Spinal cord (tissue), 10 donors: ENCODE results near the gene FOXP1. TPM values are rescaled to one million over a fixed set of nuclear protein-coding genes. Genes with fewer than 3 reads are reported as not detected.

Experiments
- DNase-seq, 6 donors: peaks; one replicate each; pipeline versions ENCODE4 v3.0.0 to v3.0.0-alpha.2; 2013 to 2015; ENCODE audit warnings: low spot score in 6 of 6, low read depth in 4 of 6
- H3K27ac ChIP-seq: one replicate; pipeline ENCODE4 v1.5.1; 2013; ENCODE audit warnings: low read depth, low read length, control low read depth
- H3K27me3 ChIP-seq: one replicate; pipeline ENCODE4 v1.6.1; 2013; ENCODE audit warnings: low read length; ENCODE audit not compliant: control insufficient read depth, insufficient read depth
- H3K36me3 ChIP-seq: one replicate; pipeline ENCODE4 v1.6.1; 2013; ENCODE audit warnings: low read length; ENCODE audit not compliant: control insufficient read depth, insufficient read depth
- H3K4me1 ChIP-seq: one replicate; pipeline ENCODE4 v1.6.1; 2013; ENCODE audit warnings: low read length; ENCODE audit not compliant: control insufficient read depth, insufficient read depth
- H3K4me3 ChIP-seq: one replicate; pipeline ENCODE4 v1.5.1; 2013; ENCODE audit warnings: low read depth, low read length, control low read depth
- H3K9me3 ChIP-seq: one replicate; pipeline ENCODE4 v1.6.1; 2013; ENCODE audit warnings: low read length; ENCODE audit not compliant: control insufficient read depth, insufficient read depth
- WGBS: methylation state at CpG from one replicate; pipeline ENCODE4 v1.1.5; 2013; ENCODE audit warnings: missing lambda C conversion rate; ENCODE audit not compliant: insufficient coverage; 5-methylcytosine and 5-hydroxymethylcytosine counted together
- long read RNA-seq, 4 donors: transcript quantifications; one replicate each; lab custom pipeline, GENCODE V29; 2026
- polyA plus RNA-seq, 2 donors: library from polyadenylated mRNA; unstranded; fragments of 120-200 nt; gene quantifications; one replicate each; pipeline ENCODE4 v1.2.1, GENCODE V29; 2013; ENCODE audit not compliant: insufficient read length in 2 of 2
- total RNA-seq, 2 donors: library from RNA; depleted of rRNA in 1 of 2; stranded (reverse); fragments of 120-200 nt in 1 of 2; fragments of >200 nt in 1 of 2; gene quantifications; one replicate each; pipeline versions ENCODE4 v1.2.3 to v1.2.4, GENCODE V29; 2013 to 2014
- donor health status: healthy.

FOXP1 gene
- total RNA-seq (100 to 1,000 TPM in 1 of 2 donors, 10 to 100 TPM in 1; 97.4 to 118 TPM), polyA plus RNA-seq (10 to 100 TPM; 27.4 to 34.8 TPM)
- long read RNA-seq, donor 1, partial matches to known transcripts = 0 of 1 reads
- long read RNA-seq, donor 1, other reads (novel, unspliced or antisense) = 0 of 1 reads
- long read RNA-seq, donor 2, partial matches to known transcripts = 0 of 1 reads
- long read RNA-seq, donor 2, other reads (novel, unspliced or antisense) = 0 of 1 reads
- long read RNA-seq, donor 3, partial matches to known transcripts = 0 of 2 reads
- long read RNA-seq, donor 3, other reads (novel, unspliced or antisense) = 0 of 2 reads
- long read RNA-seq, donor 4, partial matches to known transcripts = 0 of 14 reads
- long read RNA-seq, donor 4, other reads (novel, unspliced or antisense) = 0 of 14 reads

DNA sequence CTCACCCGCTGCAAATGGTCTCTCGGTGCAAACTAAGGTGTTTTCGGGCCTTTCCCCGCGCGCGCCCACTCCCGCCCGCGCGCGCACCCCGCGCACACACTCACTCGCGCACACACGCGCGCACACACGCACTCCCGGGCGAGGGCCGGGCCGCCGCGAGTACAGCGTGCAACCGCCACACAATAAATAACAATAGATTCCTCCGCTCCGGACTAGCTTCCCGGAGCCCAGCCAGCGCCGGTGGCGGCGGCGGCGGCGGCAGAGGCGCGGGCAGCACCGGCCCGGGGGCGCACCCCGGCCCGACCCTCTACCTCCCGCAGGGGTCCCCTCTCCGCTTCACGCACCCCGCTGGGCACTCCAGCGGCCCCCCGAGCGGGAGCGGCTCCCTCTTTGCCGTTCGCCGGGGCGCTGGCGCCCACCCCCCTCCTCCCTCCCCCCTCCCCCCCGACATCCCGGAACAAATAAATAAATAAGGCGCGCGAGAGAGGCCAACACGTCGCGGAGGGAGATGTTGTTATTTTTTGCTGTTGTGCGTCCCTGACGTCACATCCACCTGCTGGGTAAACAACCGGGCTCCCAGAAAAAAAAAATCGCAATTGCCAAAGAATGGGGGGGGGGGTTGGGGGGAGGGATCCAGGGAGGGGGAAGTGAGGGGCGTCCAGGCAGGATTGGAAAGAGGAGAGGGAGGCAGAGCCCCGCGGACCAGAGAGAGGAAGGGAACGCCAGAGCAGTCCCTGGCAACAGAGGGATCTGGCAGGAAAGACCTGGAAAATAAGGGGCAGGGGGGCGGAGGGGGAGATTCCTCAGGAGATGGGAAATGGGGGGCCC is at the start of gene FOXP1:
TSS of gene FOXP1 (minus strand) at position 163 of the 828 bp plus-strand sequence. CDS start 385,347 bp downstream, outside the sequence.
- peak; percentile 67 to 96 (median 80) for DNase-seq
- Histone ChIP-seq H3K27ac (peak within 1 kb of the TSS; percentile 92), H3K4me3 (peak within 1 kb of the TSS; percentile 87), H3K4me1 (peaks cover 12% of the 10 kb centered on the region), H3K27me3 (peaks cover 18% of the 10 kb centered on the region), H3K9me3 (no peaks in the 10 kb centered on the region), H3K36me3 (no peaks in the 10 kb centered on the region)
- under 1% methylated on average over 49 of the region's 75 CpGs for WGBS

GRCh38 chr3:71629711-71630110 is 46.2 kb upstream of the FOXP1 start:
- no peak for DNase-seq
- no CpG with 5 or more reads among the region's 2 CpGs for WGBS
- no peak overlapping the region for H3K27ac ChIP-seq
- H3K4me1 ChIP-seq = no peaks in the 10 kb centered on the region
- no peak overlapping the region for H3K4me3 ChIP-seq
- no peaks in the 10 kb centered on the region for H3K27me3 ChIP-seq
- H3K36me3 ChIP-seq = no peaks in the 10 kb centered on the region
- no peaks in the 10 kb centered on the region for H3K9me3 ChIP-seq

DNA sequence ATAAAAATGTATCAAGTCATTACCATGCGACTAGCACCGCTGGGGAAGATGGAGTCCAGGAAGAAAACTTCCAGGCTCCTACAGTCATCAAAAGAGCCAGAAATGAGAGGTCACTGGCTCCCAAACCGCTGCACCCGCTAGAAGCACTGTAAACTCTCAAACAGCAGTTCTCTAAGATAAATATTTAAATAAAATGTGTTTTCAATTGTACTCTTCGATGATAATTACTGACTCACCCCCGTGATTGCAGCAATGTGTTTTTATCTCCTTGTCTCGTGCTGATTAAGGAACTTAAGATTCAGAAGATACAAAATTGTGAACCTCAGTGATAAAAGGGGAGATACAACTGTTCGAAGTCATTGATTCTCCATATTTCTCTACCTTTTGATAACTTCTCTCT is 45.8 kb upstream of the FOXP1 start:
- no peaks in the 10 kb centered on the region for H3K4me1 ChIP-seq
- no peaks in the 10 kb centered on the region for H3K9me3 ChIP-seq
- H3K4me3 ChIP-seq = no peak overlapping the region
- no peaks in the 10 kb centered on the region for H3K27me3 ChIP-seq
- no peak overlapping the region for H3K27ac ChIP-seq
- WGBS = no CpG with 5 or more reads among the region's 8 CpGs
- no peaks in the 10 kb centered on the region for H3K36me3 ChIP-seq
- no peak for DNase-seq

DNA sequence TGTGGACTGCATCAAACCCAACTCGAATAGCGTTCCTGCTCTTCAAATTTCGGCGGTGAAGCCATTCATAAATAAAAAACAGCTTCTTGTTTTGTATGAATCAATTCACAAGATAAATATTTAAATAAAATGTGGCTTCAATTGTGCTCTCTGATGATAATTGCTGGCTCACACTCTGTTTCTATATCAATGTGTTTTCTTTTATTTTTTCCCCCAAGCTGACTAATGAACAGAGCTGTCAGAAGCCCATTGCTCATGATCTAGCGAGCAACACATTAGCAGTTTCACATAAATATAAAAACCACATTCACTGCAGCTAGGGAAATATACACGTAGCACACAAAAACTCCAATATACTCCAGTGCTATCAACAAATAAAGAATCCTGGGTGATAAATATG is 45.0 kb upstream of the FOXP1 start:
- no peak overlapping the region for H3K4me3 ChIP-seq
- peak in 1 of 6 donors; percentile 62 for DNase-seq

DNA sequence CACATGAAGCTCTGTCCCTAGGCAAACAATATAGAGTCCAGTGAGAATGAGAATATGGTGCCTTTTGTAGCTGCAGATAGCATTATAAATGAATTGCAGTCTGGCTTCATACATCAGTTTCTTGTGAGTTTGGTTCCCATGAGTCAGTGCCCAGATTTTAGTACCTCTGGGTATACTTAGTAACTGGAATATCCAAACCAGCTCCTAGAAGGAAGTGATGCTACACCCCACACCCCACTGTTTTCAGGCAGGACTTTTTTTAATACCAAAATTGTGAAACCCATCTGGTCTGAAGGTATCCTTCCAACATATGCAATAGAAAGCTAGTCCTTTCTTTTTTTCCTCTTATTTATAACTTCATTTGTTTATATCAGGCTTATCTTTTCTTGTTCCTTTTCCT is 42.1 kb upstream of the FOXP1 start:
- Histone ChIP-seq H3K27me3 (no peaks in the 10 kb centered on the region), H3K27ac (no peak overlapping the region), H3K4me1 (no peaks in the 10 kb centered on the region), H3K4me3 (no peak overlapping the region), H3K36me3 (no peaks in the 10 kb centered on the region), H3K9me3 (no peaks in the 10 kb centered on the region)
- no peak for DNase-seq

More for the DNA sequence above, 45.0 kb upstream of the FOXP1 start:
- Histone ChIP-seq H3K9me3 (no peaks in the 10 kb centered on the region), H3K36me3 (no peaks in the 10 kb centered on the region), H3K27ac (no peak overlapping the region), H3K27me3 (no peaks in the 10 kb centered on the region), H3K4me1 (no peaks in the 10 kb centered on the region)
- WGBS = no CpG with 5 or more reads among the region's 6 CpGs

GRCh38 chr3:71621825-71622537 is 38.5 kb upstream of the FOXP1 start:
- Histone ChIP-seq H3K27me3 (no peaks in the 10 kb centered on the region), H3K9me3 (no peaks in the 10 kb centered on the region), H3K4me1 (no peaks in the 10 kb centered on the region), H3K27ac (no peak overlapping the region), H3K36me3 (no peaks in the 10 kb centered on the region), H3K4me3 (no peak overlapping the region)
- 80% methylated on average over 3 of the region's 9 CpGs for WGBS
- no peak for DNase-seq

DNA sequence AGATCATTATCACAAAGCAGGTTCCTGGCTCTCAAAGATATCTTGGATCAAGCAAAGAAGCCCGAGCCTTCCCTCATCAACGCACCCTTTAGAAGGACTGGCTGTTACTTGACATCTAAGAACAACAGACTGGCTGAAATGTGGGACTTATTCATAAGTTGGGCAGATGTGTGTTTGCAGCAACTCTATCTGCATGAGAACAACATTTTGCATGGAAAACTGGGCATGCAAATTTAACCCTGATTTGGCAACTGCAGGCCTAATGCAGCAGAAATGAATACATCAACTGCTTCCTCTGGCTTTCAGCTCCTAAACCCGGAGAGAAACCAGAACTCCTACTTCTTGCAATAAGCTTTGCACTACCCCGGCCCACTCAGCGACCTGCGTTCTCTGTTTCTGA is 35.0 kb upstream of the FOXP1 start:
- H3K27me3 ChIP-seq = no peaks in the 10 kb centered on the region
- no peak overlapping the region for H3K4me3 ChIP-seq
- DNase-seq = no peak
- H3K36me3 ChIP-seq = no peaks in the 10 kb centered on the region
- no peaks in the 10 kb centered on the region for H3K4me1 ChIP-seq
- WGBS = 97% methylated on average over 5 of the region's 6 CpGs
- no peak overlapping the region for H3K27ac ChIP-seq
- H3K9me3 ChIP-seq = no peaks in the 10 kb centered on the region

GRCh38 chr3:71616571-71617021 is 33.1 kb upstream of the FOXP1 start:
- H3K27ac ChIP-seq = no peak overlapping the region
- 94% methylated on average over 5 of the region's 6 CpGs for WGBS
- H3K36me3 ChIP-seq = no peaks in the 10 kb centered on the region
- H3K4me3 ChIP-seq = no peak overlapping the region
- no peaks in the 10 kb centered on the region for H3K9me3 ChIP-seq
- no peaks in the 10 kb centered on the region for H3K27me3 ChIP-seq
- H3K4me1 ChIP-seq = no peaks in the 10 kb centered on the region
- DNase-seq = no peak

DNA sequence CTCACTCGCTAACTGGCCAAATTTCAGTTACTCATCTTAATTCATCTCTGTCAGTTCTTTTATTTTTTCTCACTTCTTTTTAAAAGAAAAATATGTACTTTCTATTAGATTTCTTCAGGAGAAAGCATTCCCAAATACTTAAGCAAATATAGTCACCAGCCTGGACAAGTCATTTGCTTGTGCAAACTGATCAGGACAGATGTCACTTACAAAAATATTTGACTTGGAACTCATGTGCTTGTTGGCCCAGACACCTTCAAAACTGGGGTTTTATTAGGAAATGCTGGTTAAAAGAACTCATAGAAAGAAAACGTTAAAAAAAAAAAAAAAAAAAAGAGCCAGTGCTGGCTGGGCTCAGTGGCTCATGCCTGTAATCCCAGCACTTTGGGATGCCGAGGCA is 31.3 kb upstream of the FOXP1 start:
- Histone ChIP-seq H3K9me3 (no peaks in the 10 kb centered on the region), H3K27ac (no peak overlapping the region), H3K4me1 (no peaks in the 10 kb centered on the region), H3K36me3 (no peaks in the 10 kb centered on the region), H3K4me3 (no peak overlapping the region), H3K27me3 (no peaks in the 10 kb centered on the region)
- 92% methylated on average over 2 of the region's 3 CpGs for WGBS
- DNase-seq = no peak
